ENCODE data around the gene NRG4.

DNA sequence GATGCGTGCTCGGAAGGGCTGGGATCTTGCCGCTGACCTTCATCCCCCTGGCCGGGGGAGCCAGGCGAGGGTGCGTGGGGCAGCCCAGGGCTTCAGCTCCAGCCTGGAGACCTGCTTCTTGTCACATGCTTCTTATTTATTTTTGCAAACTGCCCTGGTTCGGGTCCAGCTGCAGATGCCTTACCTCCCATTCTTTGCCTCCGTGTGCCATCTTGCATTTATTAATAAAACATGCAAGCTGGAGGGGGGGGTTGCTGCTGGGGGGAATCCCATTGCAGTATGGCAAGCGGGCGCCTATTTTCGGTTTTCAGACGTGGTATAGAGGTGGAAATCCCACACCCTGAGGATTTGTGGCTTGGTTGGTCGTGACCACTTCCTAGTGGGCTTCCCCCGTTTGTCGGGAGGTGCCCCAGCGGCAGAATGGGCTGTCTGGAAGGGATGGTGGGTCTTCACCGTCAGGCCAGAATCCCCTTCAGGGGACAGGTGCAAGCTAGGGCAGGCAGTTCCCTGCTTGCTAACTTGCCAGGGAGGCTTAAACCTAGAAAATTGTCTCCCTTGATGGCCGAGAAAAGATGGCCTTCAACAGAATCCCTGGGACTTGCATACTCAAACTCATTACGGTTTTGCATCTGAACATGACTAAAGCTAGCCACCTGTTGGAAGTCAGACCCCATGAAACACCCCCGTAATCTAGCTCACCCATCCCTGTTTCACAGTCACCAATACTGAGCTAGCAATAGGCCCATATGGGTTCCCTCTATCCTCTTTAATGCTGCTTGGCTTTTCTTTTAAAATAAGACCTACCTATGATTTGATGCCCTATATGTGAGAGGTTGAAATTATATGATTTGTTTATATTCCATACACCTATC, 48.1 kb upstream of the NRG4 start:
- TF ChIP-seq POLR2AphosphoS5 (IDR thresholded peaks at IDR 0.05; ENCODE audit: low read depth, low read length): no peak
- no peak for TF ChIP-seq SIN3A (IDR thresholded peaks at IDR 0.05; ENCODE audit: borderline replicate concordance, insufficient read depth, low read length)
- TF ChIP-seq, protein P1, sequence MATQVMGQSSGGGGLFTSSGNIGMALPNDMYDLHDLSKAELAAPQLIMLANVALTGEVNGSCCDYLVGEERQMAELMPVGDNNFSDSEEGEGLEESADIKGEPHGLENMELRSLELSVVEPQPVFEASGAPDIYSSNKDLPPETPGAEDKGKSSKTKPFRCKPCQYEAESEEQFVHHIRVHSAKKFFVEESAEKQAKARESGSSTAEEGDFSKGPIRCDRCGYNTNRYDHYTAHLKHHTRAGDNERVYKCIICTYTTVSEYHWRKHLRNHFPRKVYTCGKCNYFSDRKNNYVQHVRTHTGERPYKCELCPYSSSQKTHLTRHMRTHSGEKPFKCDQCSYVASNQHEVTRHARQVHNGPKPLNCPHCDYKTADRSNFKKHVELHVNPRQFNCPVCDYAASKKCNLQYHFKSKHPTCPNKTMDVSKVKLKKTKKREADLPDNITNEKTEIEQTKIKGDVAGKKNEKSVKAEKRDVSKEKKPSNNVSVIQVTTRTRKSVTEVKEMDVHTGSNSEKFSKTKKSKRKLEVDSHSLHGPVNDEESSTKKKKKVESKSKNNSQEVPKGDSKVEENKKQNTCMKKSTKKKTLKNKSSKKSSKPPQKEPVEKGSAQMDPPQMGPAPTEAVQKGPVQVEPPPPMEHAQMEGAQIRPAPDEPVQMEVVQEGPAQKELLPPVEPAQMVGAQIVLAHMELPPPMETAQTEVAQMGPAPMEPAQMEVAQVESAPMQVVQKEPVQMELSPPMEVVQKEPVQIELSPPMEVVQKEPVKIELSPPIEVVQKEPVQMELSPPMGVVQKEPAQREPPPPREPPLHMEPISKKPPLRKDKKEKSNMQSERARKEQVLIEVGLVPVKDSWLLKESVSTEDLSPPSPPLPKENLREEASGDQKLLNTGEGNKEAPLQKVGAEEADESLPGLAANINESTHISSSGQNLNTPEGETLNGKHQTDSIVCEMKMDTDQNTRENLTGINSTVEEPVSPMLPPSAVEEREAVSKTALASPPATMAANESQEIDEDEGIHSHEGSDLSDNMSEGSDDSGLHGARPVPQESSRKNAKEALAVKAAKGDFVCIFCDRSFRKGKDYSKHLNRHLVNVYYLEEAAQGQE (IDR thresholded peaks at IDR 0.05; ENCODE audit: insufficient read depth in 1 of 2, low read depth in 2 of 2, low read length in 2 of 2): no peak

All from PFSK-1 (cell line).